ENCODE measurements around the gene KLK12. TPM values are rescaled to one million over a fixed set of nuclear protein-coding genes. Genes with fewer than 3 reads are reported as not detected.
A peak's percentile ranks its signal among the peaks of the same experiment; 100 is the strongest.

Gene KLK12
- total and polyA plus RNA-seq, 10 donors: 0.16 TPM; not detected in 9

- Histone ChIP-seq H3K4me1 (peaks cover 10 to 42% (median 29%) of the 10 kb centered on the region in 6 donors), H3K27me3 (replicated peaks in 1 of 7) (peaks cover 4 to 100% (median 60%) of the 10 kb centered on the region in 7 donors), H3K27ac (no peak within 1 kb of the TSS), H3K4me3 (peak within 1 kb of the TSS in 6 of 8 donors; percentile 9 to 62 (median 26)), H3K36me3 (no peaks in the 10 kb centered on the region), H3K9me3 (no peaks in the 10 kb centered on the region)
- intact Hi-C loops (cut with DNase I; ENCODE audit: low total_unique reads): no loop called here
- no peak for DNase-seq
- no peak for TF ChIP-seq POLR2AphosphoS5 (IDR thresholded peaks at IDR 0.05)
- no peak for TF ChIP-seq CTCF (IDR thresholded peaks at IDR 0.05 in 8 of 11, conservative IDR thresholded peaks at IDR 0.05 in 3 of 11)
- no peak for TF ChIP-seq POLR2A (IDR thresholded peaks at IDR 0.05)
- 4 to 14% (median 5%) methylated on average over 5 to 14 of the region's 14 CpGs for WGBS, 5 donors
Measured at GRCh38 chr19:51019544-51019925, 15.3 kb downstream of the KLK12 start, which contains the start of gene KLK10. TSS of gene KLK10 (minus strand) at chr19:51019709. CDS start at chr19:51019130, 579 bp downstream.

DNA sequence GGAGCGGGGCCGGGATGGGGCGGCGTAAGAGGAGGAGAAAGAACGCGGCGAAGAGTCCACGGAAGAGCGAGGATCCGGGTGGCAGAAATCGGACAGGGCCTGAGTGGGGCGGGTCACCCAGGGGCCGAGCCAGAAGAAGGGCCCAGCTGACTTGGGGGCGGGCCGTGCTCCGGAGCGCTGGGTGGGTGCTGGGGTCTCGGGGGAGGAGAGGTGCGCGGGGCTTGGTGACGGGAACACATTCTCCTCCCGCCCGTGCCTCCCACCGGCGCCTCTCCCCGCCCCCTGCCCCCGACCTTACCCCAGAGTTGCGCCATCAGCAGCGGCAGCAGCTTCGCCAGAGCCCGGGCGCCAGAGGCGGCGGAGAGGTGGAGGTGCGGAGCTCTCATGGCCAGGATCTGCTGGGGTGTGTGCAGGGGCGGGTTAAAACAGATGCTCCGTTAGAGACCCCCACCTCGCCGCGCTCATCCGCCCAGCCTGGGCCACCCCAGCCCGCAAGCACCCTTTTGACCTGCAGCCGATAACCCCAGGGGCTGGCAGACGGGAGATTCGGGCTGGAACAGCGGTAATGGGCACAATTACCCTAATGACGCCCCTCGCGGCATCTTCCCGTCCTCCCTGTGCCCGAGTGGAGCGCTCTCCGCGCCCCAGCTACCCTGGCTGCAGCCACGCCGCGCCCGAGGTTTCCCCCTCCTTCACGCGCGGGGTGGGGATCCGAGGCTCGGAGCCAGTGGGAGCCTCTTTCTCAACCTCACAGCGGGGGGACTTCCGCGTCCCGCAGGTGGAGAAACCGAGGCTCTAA, 15.9 kb downstream of the KLK12 start:
- Histone ChIP-seq H3K36me3 (no peaks in the 10 kb centered on the region), H3K4me1 (peaks cover 10 to 42% (median 29%) of the 10 kb centered on the region in 6 donors), H3K27me3 (replicated peaks in 1 of 7) (peaks cover 4 to 100% (median 60%) of the 10 kb centered on the region in 7 donors), H3K9me3 (no peaks in the 10 kb centered on the region), H3K27ac (no peak overlapping the region), H3K4me3 (peak overlapping the region in 6 of 8 donors; percentile 9 to 62 (median 26))
- WGBS, 5 donors: 2 to 7% (median 3%) methylated on average over 29 to 65 of the region's 68 CpGs
- TF ChIP-seq CTCF (IDR thresholded peaks at IDR 0.05 in 8 of 11, conservative IDR thresholded peaks at IDR 0.05 in 3 of 11): no peak
- no peak for TF ChIP-seq POLR2AphosphoS5 (IDR thresholded peaks at IDR 0.05)
- no peak for TF ChIP-seq POLR2A (IDR thresholded peaks at IDR 0.05)
- no peak for DNase-seq
- intact Hi-C loops (cut with DNase I; ENCODE audit: low total_unique reads): no loop called here

GRCh38 chr19:51016798-51017683, 17.8 kb downstream of the KLK12 start:
- peaks cover 10 to 42% (median 29%) of the 10 kb centered on the region in 6 donors for H3K4me1 ChIP-seq
- WGBS, 5 donors: 2 to 6% (median 4%) methylated on average over 61 to 68 of the region's 68 CpGs
- H3K4me3 ChIP-seq: peak overlapping the region in 3 of 8 donors; percentile 2 to 51 (median 15)
- no peaks in the 10 kb centered on the region for H3K9me3 ChIP-seq
- TF ChIP-seq CTCF (IDR thresholded peaks at IDR 0.05 in 8 of 11, conservative IDR thresholded peaks at IDR 0.05 in 3 of 11) (peak in 10 of 11 experiments; percentile 14 to 83 (median 52)), POLR2AphosphoS5 (IDR thresholded peaks at IDR 0.05) (no peak)
- H3K27ac ChIP-seq: no peak overlapping the region
- DNase-seq: peak; percentile 88
- intact Hi-C loops (cut with DNase I; ENCODE audit: low total_unique reads): no loop called here
- no peaks in the 10 kb centered on the region for H3K36me3 ChIP-seq
- H3K27me3 ChIP-seq (replicated peaks in 1 of 7): peaks cover 4 to 98% (median 49%) of the 10 kb centered on the region in 7 donors
